GM18505 (cell line): Measurements from ENCODE around the gene FGD2.

Source experiments
- ATAC-seq: cut with Tn5 transposase; IDR thresholded peaks from one replicate; pipeline ENCODE4 v1.9.1; 2021; ENCODE audit not compliant: unreplicated experiment
- POLR2A ChIP-seq: IDR thresholded peaks from 4 replicates; pipeline ENCODE4 v1.6.1; 2011; ENCODE audit warnings: borderline replicate concordance; ENCODE audit not compliant: insufficient read depth, insufficient read length; ENCODE audit errors: extremely low read depth

The FGD2 gene

GRCh38 chr6:36967301-36967700, 38.2 kb upstream of the FGD2 start:
- no peak for ATAC-seq

GRCh38 chr6:36967757-36968156, 37.7 kb upstream of the FGD2 start:
- ATAC-seq, result no peak
- no peak for TF ChIP-seq POLR2A

More at GRCh38 chr6:36967301-36967700, 38.2 kb upstream of the FGD2 start:
- no peak for TF ChIP-seq POLR2A

GRCh38 chr6:36968266-36968977, 37.0 kb upstream of the FGD2 start:
- no peak for TF ChIP-seq POLR2A
- ATAC-seq, result no peak

GRCh38 chr6:36969240-36969691, 36.2 kb upstream of the FGD2 start:
- no peak for ATAC-seq
- TF ChIP-seq POLR2A, result no peak

- no peak for TF ChIP-seq POLR2A
- no peak for ATAC-seq
These were observed 35.2 kb upstream of the FGD2 start for GRCh38 chr6:36969988-36970891.

GRCh38 chr6:36970892-36971842, 34.3 kb upstream of the FGD2 start:
- TF ChIP-seq POLR2A, result no peak
- ATAC-seq, result no peak

GRCh38 chr6:36971921-36972673, 33.4 kb upstream of the FGD2 start:
- TF ChIP-seq POLR2A, result no peak
- ATAC-seq, result no peak

- no peak for ATAC-seq
- TF ChIP-seq POLR2A, result no peak
These were observed 32.3 kb upstream of the FGD2 start for GRCh38 chr6:36973190-36973589.

- TF ChIP-seq POLR2A, result no peak
- no peak for ATAC-seq
These were observed 31.8 kb upstream of the FGD2 start for GRCh38 chr6:36973647-36974046.

- no peak for ATAC-seq
These were observed 30.0 kb upstream of the FGD2 start for GRCh38 chr6:36975231-36976006.

GRCh38 chr6:36976007-36976264, 29.5 kb upstream of the FGD2 start:
- no peak for TF ChIP-seq POLR2A
- no peak for ATAC-seq

More at GRCh38 chr6:36975231-36976006, 30.0 kb upstream of the FGD2 start:
- no peak for TF ChIP-seq POLR2A

GRCh38 chr6:36976509-36976908, 28.9 kb upstream of the FGD2 start:
- no peak for TF ChIP-seq POLR2A
- no peak for ATAC-seq

- no peak for ATAC-seq
- TF ChIP-seq POLR2A, result no peak
These were observed 28.5 kb upstream of the FGD2 start for GRCh38 chr6:36976931-36977330.
